ENCODE results near the gene KSR2.
"Not testable (repeated sequence)": the region's sequence is repeated elsewhere in the genome, so short reads cannot be mapped to it uniquely, and the experiment has no call there.

The KSR2 gene

GRCh38 chr12:117967512-117967911 is 1.3 kb downstream of the KSR2 start:
- no peak for DNase-seq (ENCODE audit: low read depth)

- DNase-seq (ENCODE audit: low read depth): no peak
Measured at GRCh38 chr12:117967043-117967442, 1.7 kb downstream of the KSR2 start.

GRCh38 chr12:117966511-117966910 is 2.3 kb downstream of the KSR2 start:
- DNase-seq (ENCODE audit: low read depth): no peak

GRCh38 chr12:117963836-117964235 is 5.0 kb downstream of the KSR2 start:
- DNase-seq (ENCODE audit: low read depth): no peak

GRCh38 chr12:117936722-117937484 is 31.9 kb downstream of the KSR2 start:
- no peak for DNase-seq (ENCODE audit: low read depth)

- no peak for DNase-seq (ENCODE audit: low read depth)
Measured at GRCh38 chr12:117933545-117933944, 35.2 kb downstream of the KSR2 start.

- no peak for DNase-seq (ENCODE audit: low read depth)
Measured at GRCh38 chr12:117926391-117926899, 42.3 kb downstream of the KSR2 start.

GRCh38 chr12:117921929-117922777 is 46.6 kb downstream of the KSR2 start:
- DNase-seq (ENCODE audit: low read depth): no peak

GRCh38 chr12:117919479-117919878 is 49.3 kb downstream of the KSR2 start:
- DNase-seq (ENCODE audit: low read depth): no peak

GRCh38 chr12:117914686-117915085 is 54.1 kb downstream of the KSR2 start:
- DNase-seq (ENCODE audit: low read depth): no peak

GRCh38 chr12:117912756-117913155 is 56.0 kb downstream of the KSR2 start:
- no peak for DNase-seq (ENCODE audit: low read depth)

GRCh38 chr12:117908411-117908810 is 60.4 kb downstream of the KSR2 start:
- no peak for DNase-seq (ENCODE audit: low read depth)

- no peak for DNase-seq (ENCODE audit: low read depth)
Measured at GRCh38 chr12:117907108-117907689, 61.6 kb downstream of the KSR2 start.

- no peak for DNase-seq (ENCODE audit: low read depth)
Measured at GRCh38 chr12:117904051-117904450, 64.7 kb downstream of the KSR2 start.

- DNase-seq (ENCODE audit: low read depth): no peak
Measured at GRCh38 chr12:117903110-117903840, 65.5 kb downstream of the KSR2 start.

- no peak for DNase-seq (ENCODE audit: low read depth)
Measured at GRCh38 chr12:117901631-117902030, 67.2 kb downstream of the KSR2 start.

- DNase-seq (ENCODE audit: low read depth): no peak
Measured at GRCh38 chr12:117900561-117900960, 68.2 kb downstream of the KSR2 start.

- DNase-seq (ENCODE audit: low read depth): no peak
Measured at GRCh38 chr12:117897372-117898161, 71.2 kb downstream of the KSR2 start.

GRCh38 chr12:117896009-117896408 is 72.8 kb downstream of the KSR2 start:
- no peak for DNase-seq (ENCODE audit: low read depth)

GRCh38 chr12:117892441-117892840 is 76.3 kb downstream of the KSR2 start:
- no peak for DNase-seq (ENCODE audit: low read depth)

GRCh38 chr12:117891265-117891664 is 77.5 kb downstream of the KSR2 start:
- DNase-seq (ENCODE audit: low read depth): not testable (repeated sequence)

All from GM04503 (cell line).